ENCODE measurements around the gene GABPB2.

DNA sequence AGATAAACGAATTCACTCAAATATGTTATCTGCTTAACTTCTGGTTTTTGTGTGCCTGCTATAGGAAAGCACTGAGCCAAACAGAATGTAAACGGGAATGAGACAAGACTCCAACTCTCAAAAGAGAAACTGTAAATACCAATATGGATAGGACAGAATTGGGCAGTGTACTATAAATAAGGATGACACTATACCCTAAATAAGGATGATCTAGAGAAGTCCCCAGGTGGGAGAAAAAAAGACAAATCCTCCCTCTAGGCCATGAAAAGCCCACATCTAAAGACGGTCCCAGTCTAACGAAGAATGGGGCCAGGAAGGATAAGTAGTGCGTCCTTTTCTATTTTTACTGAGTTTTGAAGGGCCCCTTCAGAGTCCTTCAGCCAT is 1.5 kb upstream of the GABPB2 start:
- no peak for TF ChIP-seq EZH2 (IDR thresholded peaks at IDR 0.05; ENCODE audit: low read length, missing control alignments)
- TF ChIP-seq, protein P1, sequence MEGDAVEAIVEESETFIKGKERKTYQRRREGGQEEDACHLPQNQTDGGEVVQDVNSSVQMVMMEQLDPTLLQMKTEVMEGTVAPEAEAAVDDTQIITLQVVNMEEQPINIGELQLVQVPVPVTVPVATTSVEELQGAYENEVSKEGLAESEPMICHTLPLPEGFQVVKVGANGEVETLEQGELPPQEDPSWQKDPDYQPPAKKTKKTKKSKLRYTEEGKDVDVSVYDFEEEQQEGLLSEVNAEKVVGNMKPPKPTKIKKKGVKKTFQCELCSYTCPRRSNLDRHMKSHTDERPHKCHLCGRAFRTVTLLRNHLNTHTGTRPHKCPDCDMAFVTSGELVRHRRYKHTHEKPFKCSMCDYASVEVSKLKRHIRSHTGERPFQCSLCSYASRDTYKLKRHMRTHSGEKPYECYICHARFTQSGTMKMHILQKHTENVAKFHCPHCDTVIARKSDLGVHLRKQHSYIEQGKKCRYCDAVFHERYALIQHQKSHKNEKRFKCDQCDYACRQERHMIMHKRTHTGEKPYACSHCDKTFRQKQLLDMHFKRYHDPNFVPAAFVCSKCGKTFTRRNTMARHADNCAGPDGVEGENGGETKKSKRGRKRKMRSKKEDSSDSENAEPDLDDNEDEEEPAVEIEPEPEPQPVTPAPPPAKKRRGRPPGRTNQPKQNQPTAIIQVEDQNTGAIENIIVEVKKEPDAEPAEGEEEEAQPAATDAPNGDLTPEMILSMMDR (conservative IDR thresholded peaks at IDR 0.05 in 1 of 2, IDR thresholded peaks at IDR 0.05 in 1 of 2; ENCODE audit: low read depth in 1 of 2, low read length in 2 of 2): no peak

All from fibroblast of lung (primary cell).